ENCODE results near the gene TVP23C.
"Not testable (repeated sequence)": the region's sequence is repeated elsewhere in the genome, so short reads cannot be mapped to it uniquely, and the experiment has no call there.

The TVP23C gene

DNA sequence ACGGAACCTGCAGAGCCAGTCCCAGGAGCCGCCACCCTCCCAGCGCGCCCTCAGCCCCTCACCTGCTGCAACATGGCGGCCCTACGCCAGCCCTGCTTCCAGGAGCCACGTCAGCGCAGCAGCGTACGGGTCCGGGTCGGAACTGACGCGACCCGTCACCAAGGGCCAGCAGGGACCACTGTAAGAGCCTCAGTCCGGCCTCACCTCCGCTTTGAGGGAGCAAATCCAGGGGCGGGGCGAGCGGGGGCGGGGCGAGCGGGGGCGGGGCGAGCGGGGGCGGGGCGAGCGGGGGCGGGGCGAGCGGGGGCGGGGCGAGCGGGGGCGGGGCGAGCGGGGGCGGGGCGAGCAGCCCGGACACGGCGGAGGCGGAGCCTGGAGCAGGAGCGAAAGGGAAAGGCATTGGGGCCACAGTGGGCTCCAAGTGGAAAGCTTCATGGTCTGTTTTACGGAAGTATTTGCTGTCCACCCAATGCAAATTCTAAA is at the start of gene TVP23C:
TVP23C (minus strand) TSS at position 109 of the 483 bp plus-strand sequence; CDS start at position 74, 35 bp downstream.
- peak; percentile 20 to 45 for DNase-seq (ENCODE audit: extremely low read depth in 1 of 2, low read depth in 1 of 2)

GRCh38 chr17:15592960-15593359 is 29.7 kb upstream of the TVP23C start:
- DNase-seq (ENCODE audit: extremely low read depth in 1 of 2, low read depth in 1 of 2): not testable (repeated sequence)

DNA sequence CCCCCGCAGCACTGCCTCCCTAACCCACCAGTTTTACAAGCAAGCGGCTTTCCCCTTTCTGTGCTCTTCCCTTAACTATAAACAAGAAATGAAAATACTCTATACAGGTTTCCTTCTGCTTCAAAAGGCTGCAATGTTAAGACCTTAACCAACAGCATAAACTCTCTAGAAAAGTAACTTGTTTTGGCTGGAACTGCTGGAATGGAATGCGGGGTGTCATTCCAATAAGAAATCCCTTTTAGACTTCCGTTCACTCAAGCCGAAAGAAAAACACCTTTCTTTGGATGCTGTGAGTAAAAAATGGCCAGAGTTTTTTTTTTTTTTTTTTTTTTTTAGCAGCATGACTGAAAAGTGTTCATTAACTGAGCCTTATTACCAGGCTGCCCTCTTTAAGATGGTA is 28.7 kb upstream of the TVP23C start:
- not testable (repeated sequence) for DNase-seq (ENCODE audit: extremely low read depth in 1 of 2, low read depth in 1 of 2)

GRCh38 chr17:15590844-15591243 is 27.6 kb upstream of the TVP23C start:
- not testable (repeated sequence) for DNase-seq (ENCODE audit: extremely low read depth in 1 of 2, low read depth in 1 of 2)

GRCh38 chr17:15589544-15590536 is 26.6 kb upstream of the TVP23C start:
- DNase-seq (ENCODE audit: extremely low read depth in 1 of 2, low read depth in 1 of 2): not testable (repeated sequence)

GRCh38 chr17:15588017-15588416 is 24.7 kb upstream of the TVP23C start:
- not testable (repeated sequence) for DNase-seq (ENCODE audit: extremely low read depth in 1 of 2, low read depth in 1 of 2)

DNA sequence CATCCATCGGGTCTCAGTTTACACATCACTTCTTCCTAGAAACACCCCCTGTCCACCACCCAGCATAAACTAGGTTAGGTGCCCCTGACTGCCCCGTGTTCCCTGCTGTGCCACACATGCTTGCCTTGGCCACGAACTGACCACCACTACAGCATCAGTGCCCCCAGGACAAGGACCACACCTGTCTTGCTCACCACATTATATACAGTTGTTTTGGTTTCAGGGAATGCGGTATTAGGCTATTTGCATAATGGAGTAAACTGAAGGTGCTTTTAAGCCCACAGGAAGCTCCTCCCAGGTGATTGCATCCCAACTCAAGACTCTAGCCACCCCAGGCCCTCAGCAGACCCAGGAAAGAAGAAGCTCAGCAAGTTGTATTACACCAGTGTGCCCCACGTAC is 20.0 kb upstream of the TVP23C start:
- DNase-seq (ENCODE audit: extremely low read depth in 1 of 2, low read depth in 1 of 2): not testable (repeated sequence)

DNA sequence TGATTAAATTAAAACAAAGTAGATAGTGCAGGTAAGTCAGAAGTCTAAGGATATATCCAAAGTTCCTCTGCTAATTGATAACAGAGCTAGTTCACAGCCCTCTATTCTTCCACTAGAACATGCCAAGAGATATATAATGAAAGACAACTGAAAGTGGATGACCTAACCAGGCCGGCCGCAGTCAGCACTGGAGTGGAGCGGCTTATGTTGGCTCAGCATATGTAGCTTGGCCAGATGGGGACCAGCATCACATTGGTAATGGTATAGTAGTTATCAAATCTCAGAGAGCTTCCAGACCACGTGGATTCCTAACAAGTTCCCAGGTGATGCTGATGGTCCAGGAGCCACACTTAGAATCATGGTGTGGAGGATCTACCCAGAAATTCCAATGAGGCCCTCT is 18.2 kb upstream of the TVP23C start:
- DNase-seq (ENCODE audit: extremely low read depth in 1 of 2, low read depth in 1 of 2): not testable (repeated sequence)

DNA sequence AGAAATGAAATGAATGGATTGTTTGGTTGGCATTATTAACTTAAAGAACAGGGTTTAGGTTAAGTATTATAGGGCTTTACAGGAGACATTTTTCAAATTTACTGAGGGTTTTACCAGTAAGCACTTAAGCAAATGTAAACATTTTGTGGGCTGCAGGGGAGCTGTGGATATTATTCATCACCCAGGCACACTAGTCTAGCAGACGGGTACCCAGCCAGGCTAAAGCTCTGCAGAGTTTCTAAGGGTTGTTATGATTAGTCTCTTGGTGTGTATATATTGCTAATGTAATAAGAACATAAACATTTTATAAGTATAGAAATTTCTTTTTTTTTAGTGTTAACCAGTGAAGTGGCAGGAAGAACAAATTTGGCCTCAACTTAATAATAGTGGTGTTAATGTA is 13.6 kb upstream of the TVP23C start:
- not testable (repeated sequence) for DNase-seq (ENCODE audit: extremely low read depth in 1 of 2, low read depth in 1 of 2)

GRCh38 chr17:15574660-15575059 is 11.4 kb upstream of the TVP23C start:
- DNase-seq (ENCODE audit: extremely low read depth in 1 of 2, low read depth in 1 of 2): not testable (repeated sequence)

- not testable (repeated sequence) for DNase-seq (ENCODE audit: extremely low read depth in 1 of 2, low read depth in 1 of 2)
Measured at GRCh38 chr17:15573870-15574269, 10.6 kb upstream of the TVP23C start.

DNA sequence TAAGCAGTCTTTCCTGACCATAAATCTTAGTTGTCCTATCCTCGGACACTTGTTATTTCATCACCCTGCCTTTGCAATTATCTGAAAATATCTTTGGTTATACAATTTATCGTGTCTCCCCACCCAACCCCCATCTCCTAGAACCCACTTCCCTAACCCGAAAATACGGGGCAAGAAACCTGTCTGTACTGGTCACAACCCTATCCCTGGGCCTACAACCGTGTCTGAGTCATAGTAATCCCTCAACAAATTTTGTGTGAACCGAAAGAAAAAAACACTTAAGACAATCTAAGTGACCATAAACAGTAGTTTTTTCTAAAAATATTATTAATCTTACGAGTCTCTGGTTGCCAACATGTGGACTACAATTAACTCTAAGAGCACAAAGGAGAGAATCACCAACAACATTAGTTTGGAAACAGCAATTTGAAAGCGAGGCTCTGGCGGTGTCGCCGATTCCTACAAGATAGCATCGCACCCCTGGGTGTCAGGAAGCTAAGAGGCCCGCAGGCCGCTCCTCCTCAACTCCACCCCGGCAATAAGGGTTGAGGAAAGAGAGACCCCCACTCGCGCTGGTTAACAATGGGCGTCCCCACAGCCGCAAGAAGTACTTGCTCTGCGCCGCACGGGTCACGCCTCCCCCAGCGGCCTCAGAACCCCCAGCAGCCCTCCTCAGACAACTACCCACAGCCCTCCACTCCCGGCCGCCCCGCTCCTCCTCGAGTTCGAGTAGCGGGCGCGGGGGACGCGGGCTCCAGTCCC is 489 bp downstream of the TVP23C start:
- not testable (repeated sequence) for DNase-seq (ENCODE audit: extremely low read depth in 1 of 2, low read depth in 1 of 2)

DNA sequence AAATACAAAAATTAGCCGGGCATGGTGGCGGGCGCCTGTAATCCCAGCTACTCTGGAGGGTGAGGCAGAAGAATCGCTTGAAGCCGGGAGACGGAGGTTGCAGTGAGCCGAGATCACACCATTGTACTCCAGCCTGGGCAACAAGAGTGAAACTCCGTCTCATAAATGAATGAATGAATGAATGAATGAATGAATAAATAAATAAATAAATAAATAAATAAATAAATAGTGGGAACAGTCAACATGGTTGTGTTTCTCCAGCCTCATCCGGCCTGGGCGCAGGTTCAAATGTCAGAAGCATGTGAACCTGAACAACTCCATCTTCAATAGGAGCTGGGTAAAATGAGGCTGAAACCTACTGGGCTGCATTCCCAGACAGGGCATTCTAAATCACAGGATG is 1.8 kb downstream of the TVP23C start:
- not testable (repeated sequence) for DNase-seq (ENCODE audit: extremely low read depth in 1 of 2, low read depth in 1 of 2)

DNA sequence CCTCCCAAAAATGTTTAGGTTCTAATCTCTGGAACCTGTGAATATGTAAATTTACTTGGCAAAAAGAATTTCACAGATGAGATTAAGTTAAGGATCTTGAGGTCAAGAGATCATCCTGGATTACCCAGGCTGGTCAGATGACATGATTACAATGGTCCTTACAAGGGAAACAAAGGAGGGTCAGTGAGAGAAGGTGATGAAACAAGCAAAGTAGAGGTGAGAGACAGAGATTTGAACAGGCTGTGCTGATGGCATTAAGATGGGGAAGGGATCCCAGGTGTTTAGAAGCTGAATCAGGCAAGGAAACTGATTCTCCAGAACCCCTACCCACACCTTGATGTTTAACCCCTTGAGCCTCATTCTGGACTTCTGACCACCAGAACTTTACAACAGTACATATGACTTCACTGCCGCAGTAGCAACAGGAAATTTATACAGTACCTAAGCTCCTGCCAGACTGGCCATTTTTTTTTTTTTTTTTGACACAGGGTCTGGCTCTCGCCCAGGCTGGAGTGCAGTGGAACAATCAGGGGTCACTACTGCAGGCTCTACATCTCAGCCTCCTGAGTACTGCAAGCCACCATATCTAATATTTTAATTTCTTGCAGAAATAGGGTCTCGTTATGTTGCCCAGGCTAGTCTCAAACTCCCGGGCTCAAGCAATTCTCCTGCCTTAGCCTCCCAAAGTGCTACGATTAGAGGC is 4.7 kb downstream of the TVP23C start:
- not testable (repeated sequence) for DNase-seq (ENCODE audit: extremely low read depth in 1 of 2, low read depth in 1 of 2)

GRCh38 chr17:15557334-15557832 is 5.9 kb downstream of the TVP23C start:
- not testable (repeated sequence) for DNase-seq (ENCODE audit: extremely low read depth in 1 of 2, low read depth in 1 of 2)

DNA sequence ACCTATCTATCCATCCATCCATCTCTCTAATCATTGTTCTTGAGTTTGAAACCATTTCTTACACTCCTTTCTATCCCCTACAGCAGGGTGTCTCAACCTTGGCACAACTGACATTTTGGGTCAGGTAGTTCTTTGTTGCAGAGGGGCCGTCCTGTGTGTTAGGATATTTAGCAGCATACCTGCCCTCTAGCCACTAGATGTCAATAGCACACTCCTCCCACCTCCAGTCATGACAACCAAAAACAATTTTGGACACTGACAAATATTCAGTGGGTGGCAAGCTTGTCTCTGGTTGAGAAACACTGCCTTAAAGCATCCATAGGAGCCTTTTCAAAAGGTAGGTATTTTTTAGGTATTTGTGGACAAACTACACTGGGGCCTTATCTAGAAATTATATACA is 10.4 kb downstream of the TVP23C start:
- DNase-seq (ENCODE audit: extremely low read depth in 1 of 2, low read depth in 1 of 2): not testable (repeated sequence)

GRCh38 chr17:15549552-15549951 is 13.7 kb downstream of the TVP23C start:
- not testable (repeated sequence) for DNase-seq (ENCODE audit: extremely low read depth in 1 of 2, low read depth in 1 of 2)

- not testable (repeated sequence) for DNase-seq (ENCODE audit: extremely low read depth in 1 of 2, low read depth in 1 of 2)
Measured at GRCh38 chr17:15546604-15547003, 16.7 kb downstream of the TVP23C start.

GRCh38 chr17:15540371-15541219 is 22.7 kb downstream of the TVP23C start:
- not testable (repeated sequence) for DNase-seq (ENCODE audit: extremely low read depth in 1 of 2, low read depth in 1 of 2)
